Measurements from ENCODE around the gene TMEM132A. TPM values are rescaled to one million over a fixed set of nuclear protein-coding genes. Genes with fewer than 3 reads are reported as not detected.

Gene TMEM132A
- total RNA-seq, 2 donors from 2014 or later: 2.4 to 3.5 TPM

DNA sequence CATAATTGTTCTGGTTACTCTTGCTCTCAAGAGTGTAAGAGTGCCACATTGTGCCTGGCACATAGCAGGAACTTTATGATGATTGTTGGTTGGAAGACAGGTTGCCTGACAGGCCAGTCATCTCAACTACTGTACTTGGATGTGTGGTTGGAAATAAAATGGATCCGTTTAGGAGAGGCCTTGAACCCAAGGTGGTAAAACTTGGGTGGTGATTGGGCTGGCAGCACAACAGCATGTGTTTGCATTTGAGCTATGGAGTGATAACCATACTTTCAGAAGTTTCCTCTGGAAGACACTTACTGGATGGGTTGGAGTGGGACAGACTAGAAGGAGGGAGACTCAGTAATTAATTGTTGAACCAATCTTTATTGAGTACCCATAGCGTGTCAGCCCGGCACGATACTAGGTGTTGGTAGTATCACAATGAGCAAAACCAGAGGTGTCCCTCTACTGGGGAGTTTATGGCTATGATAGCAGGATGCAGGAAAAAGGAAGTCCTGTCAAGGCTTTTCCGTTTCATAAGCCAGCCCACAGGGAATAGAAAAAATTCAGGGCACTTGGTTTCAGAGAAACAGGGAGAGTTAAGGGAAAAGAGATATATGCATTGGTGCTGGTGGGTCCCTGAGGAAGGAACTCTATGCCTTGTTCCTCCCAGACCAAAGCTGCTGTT lies 13.4 kb upstream of the TMEM132A start:
- Mint-ChIP-seq H3K27ac (no peak overlapping the region), H3K9me3 (peaks cover 2 to 9% of the 10 kb centered on the region in 2 donors), H3K27me3 (ENCODE audit: low read depth) (no peaks in the 10 kb centered on the region), H3K36me3 (ENCODE audit: insufficient read depth in 2 of 2) (peaks cover 9 to 13% of the 10 kb centered on the region in 2 donors), H3K4me3 (no peak overlapping the region), H3K4me1 (ENCODE audit: low read depth) (peaks cover 68% of the 10 kb centered on the region)
- ATAC-seq (replicated peaks in 1 of 2) (no peak), DNase-seq (no peak)

DNA sequence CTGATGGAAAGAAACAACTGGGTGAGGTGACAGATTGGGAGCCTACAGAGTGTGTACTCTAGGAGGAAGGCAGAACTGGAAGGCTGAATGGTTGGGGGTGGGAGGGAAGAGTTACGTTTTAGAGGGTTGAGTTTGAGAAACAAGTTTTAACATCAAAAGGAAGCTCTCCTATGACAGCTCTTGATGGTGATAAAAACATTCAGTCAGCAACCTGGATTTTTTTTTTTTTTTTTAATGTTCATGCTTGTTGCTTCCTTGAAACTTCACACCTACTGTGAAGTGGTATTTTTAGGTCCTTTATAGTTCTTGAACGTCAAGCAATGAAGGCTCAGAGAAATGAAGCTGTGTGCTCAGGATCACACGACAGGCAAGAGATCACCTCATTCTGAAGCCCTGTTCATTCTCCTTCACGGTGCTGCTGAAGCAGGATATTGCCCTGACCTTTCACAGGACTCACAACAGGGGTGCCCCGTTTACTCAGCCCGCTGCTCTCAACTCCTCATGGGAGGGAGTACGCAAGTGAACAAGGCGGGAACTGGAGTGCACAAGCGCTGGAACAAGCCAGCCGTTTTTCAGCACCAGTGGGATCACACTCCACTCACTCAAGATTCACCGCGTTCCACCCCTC lies 11.9 kb upstream of the TMEM132A start:
- Mint-ChIP-seq H3K27ac (peak overlapping the region; percentile 8), H3K4me3 (peak overlapping the region; percentile 38 to 96), H3K9me3 (peaks cover 2 to 9% of the 10 kb centered on the region in 2 donors), H3K4me1 (ENCODE audit: low read depth) (peaks cover 75% of the 10 kb centered on the region), H3K36me3 (ENCODE audit: insufficient read depth in 2 of 2) (peaks cover 8 to 16% of the 10 kb centered on the region in 2 donors), H3K27me3 (ENCODE audit: low read depth) (no peaks in the 10 kb centered on the region)
- no peak for ATAC-seq (replicated peaks in 1 of 2)
- peak; percentile 32 to 33 for DNase-seq

DNA sequence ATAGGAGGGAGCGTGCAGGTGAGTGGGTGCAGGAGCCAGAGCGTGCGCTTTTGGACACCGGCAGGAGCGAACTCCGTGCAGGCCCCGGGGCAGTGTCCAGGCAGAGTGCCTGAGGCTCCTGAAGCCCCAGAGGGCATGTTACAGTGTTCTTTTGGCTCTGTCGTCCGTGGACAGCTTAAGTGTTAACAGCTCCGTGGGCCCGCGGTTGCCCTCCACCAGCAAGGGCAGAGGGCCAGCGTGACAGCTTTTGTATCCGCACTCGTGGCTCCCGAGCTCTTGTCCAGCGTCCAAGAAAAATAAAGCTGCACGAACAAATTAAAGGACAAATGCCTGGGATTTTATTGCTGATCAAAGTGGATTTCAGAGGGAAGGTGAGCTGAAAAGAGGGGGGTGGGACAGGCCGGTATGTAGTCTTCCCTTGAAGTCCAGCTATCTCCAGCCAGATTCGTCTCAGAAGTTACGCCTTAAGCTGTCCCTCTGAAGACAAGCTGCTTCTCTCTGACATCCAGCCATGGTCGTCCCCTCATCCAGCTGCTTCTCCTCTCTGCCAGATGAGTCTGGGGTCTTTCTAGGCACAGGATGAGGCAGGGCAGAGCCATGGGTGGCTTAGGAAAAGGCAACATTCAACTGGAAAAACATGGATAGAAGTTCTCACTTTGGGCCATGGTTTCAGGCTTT lies 11.3 kb upstream of the TMEM132A start:
- no peak for ATAC-seq (replicated peaks in 1 of 2)
- Mint-ChIP-seq H3K4me3 (peak overlapping the region; percentile 96), H3K9me3 (peaks cover 2 to 9% of the 10 kb centered on the region in 2 donors), H3K4me1 (ENCODE audit: low read depth) (peaks cover 73% of the 10 kb centered on the region), H3K27ac (peak overlapping the region; percentile 77), H3K27me3 (ENCODE audit: low read depth) (no peaks in the 10 kb centered on the region), H3K36me3 (ENCODE audit: insufficient read depth in 2 of 2) (peaks cover 8 to 16% of the 10 kb centered on the region in 2 donors)
- peak in 1 of 2 donors; percentile 4 for DNase-seq

- H3K4me3 Mint-ChIP-seq: peak within 1 kb of the TSS; percentile 96
- peak within 1 kb of the TSS; percentile 89 for H3K27ac Mint-ChIP-seq
- H3K4me1 Mint-ChIP-seq (ENCODE audit: low read depth): peaks cover 83% of the 10 kb centered on the region
- no peaks in the 10 kb centered on the region for H3K27me3 Mint-ChIP-seq (ENCODE audit: low read depth)
- H3K9me3 Mint-ChIP-seq: peaks cover 2 to 7% of the 10 kb centered on the region in 2 donors
- peaks cover 8 to 16% of the 10 kb centered on the region in 2 donors for H3K36me3 Mint-ChIP-seq (ENCODE audit: insufficient read depth in 2 of 2)
- ATAC-seq (replicated peaks in 1 of 2) (peak; percentile 73 to 77), DNase-seq (peak; percentile 88 to 92)
Observed at GRCh38 chr11:60913793-60914632, 10.2 kb upstream of the TMEM132A start, which contains the start of gene TMEM109. TMEM109 (plus strand) TSS chr11:60914158; CDS start chr11:60919694, 5,536 bp downstream.

DNA sequence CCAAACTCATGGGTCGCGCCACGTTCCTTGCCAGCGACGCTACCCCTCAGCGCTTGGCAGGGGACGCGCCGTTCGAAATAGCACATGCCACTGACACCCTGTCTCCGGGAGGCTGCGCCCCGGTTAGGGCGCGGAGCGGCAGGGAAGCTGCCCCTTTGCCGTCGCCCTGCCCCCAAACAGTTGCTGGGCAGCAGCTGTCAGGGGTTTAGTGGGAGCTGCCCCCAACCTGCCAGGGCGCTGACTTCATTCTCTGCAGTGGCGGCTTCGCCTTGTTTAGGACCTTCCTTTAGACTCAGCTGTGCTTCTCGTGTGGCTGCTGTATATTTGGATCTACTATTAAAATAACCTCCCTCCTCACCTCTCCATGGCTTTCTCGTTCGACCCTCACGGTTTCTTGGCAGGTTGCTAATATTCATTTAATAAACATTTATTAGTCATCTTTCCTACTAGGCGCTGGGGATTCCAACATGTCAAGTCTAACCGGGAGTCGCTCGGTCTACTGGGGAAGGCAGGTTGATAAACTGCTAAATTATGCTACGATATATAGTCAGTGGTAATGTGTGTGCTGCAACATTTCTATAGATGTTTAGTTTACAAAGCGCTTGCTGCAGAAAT lies 9.5 kb upstream of the TMEM132A start:
- H3K4me1 Mint-ChIP-seq (ENCODE audit: low read depth): peaks cover 86% of the 10 kb centered on the region
- H3K4me3 Mint-ChIP-seq: peak overlapping the region; percentile 96
- ATAC-seq (replicated peaks in 1 of 2): peak; percentile 27 to 31
- H3K9me3 Mint-ChIP-seq: peaks cover 0 to 1% of the 10 kb centered on the region in 2 donors
- peak overlapping the region; percentile 89 for H3K27ac Mint-ChIP-seq
- DNase-seq: peak; percentile 39 to 52
- no peaks in the 10 kb centered on the region for H3K27me3 Mint-ChIP-seq (ENCODE audit: low read depth)
- peaks cover 7 to 10% of the 10 kb centered on the region in 2 donors for H3K36me3 Mint-ChIP-seq (ENCODE audit: insufficient read depth in 2 of 2)

DNA sequence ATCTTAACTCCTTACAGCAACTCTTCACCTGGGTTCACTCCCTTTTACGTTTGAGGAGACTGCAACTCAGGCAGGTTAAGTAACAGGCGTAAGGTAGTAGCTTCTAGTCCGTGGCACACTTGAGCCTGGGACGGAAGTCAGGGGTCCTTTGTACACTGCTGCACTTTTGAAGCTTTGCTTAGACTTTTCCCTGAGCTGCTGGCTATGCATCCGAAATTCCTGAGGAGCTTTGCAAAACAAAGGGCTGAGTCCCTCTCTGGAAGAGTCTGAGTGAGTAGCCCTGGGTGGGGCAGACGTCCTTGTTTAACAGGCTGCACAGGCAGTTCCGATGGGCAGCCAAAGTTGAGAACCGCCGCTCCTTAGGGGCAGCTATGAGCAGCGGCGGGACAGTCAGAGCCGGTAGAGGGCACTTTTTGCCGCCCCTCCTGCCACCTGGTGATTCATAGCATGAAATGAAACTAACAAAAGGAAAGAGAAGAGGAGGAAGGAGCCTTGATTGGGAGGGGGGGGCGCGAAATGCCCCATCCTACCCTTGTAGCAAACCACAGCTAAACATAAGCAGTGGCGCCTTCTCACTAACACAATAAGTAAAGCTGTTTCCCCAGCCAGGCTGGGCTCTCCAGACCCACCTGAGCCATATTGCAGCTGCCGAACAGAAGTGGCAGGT lies 8.9 kb upstream of the TMEM132A start:
- peak overlapping the region; percentile 96 for H3K4me3 Mint-ChIP-seq
- H3K4me1 Mint-ChIP-seq (ENCODE audit: low read depth): peaks cover 80% of the 10 kb centered on the region
- peak; percentile 67 to 71 for ATAC-seq (replicated peaks in 1 of 2)
- H3K27ac Mint-ChIP-seq: peak overlapping the region; percentile 89
- DNase-seq: peak; percentile 80
- no peaks in the 10 kb centered on the region for H3K27me3 Mint-ChIP-seq (ENCODE audit: low read depth)
- peaks cover 7 to 14% of the 10 kb centered on the region in 2 donors for H3K36me3 Mint-ChIP-seq (ENCODE audit: insufficient read depth in 2 of 2)
- H3K9me3 Mint-ChIP-seq: no peaks in the 10 kb centered on the region

DNA sequence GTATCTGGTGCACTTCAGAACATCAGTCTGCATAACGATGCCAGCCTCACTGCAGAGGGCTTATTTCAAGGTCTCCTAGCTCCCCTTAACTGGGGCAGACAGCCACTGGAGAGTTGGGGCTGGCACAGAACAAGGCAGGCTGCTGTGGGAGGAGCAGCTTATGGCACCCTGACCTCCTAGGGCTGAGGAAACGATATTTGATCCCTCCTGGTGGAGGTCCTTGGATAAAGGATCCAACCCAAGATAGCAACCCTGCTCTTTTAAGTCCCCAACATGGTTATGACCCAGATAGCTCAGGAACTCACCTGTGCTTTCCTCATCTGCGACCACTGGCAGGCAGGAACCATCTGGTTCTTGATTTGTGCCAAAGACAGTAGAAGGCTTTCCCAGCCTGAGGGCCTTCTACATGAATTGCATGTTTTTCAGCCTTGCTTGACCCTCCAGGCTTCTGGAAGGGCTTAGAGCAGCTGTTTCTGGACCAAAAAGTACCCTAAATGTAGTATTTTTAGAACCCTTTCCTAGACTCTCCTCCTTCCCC lies 7.5 kb upstream of the TMEM132A start:
- H3K27ac Mint-ChIP-seq: no peak overlapping the region
- H3K9me3 Mint-ChIP-seq: no peaks in the 10 kb centered on the region
- peaks cover 66% of the 10 kb centered on the region for H3K4me1 Mint-ChIP-seq (ENCODE audit: low read depth)
- no peaks in the 10 kb centered on the region for H3K27me3 Mint-ChIP-seq (ENCODE audit: low read depth)
- peaks cover 10 to 13% of the 10 kb centered on the region in 2 donors for H3K36me3 Mint-ChIP-seq (ENCODE audit: insufficient read depth in 2 of 2)
- H3K4me3 Mint-ChIP-seq: peak overlapping the region in 1 of 2 donors; percentile 52
- ATAC-seq (replicated peaks in 1 of 2): no peak
- DNase-seq: no peak

- Mint-ChIP-seq H3K4me1 (ENCODE audit: low read depth) (peaks cover 61% of the 10 kb centered on the region), H3K27ac (no peak overlapping the region), H3K36me3 (ENCODE audit: insufficient read depth in 2 of 2) (peaks cover 10 to 14% of the 10 kb centered on the region in 2 donors), H3K9me3 (no peaks in the 10 kb centered on the region), H3K4me3 (peak overlapping the region; percentile 13 to 52), H3K27me3 (ENCODE audit: low read depth) (no peaks in the 10 kb centered on the region)
- DNase-seq (no peak), ATAC-seq (replicated peaks in 1 of 2) (no peak)
Observed at GRCh38 chr11:60917267-60917666, 7.0 kb upstream of the TMEM132A start.

DNA sequence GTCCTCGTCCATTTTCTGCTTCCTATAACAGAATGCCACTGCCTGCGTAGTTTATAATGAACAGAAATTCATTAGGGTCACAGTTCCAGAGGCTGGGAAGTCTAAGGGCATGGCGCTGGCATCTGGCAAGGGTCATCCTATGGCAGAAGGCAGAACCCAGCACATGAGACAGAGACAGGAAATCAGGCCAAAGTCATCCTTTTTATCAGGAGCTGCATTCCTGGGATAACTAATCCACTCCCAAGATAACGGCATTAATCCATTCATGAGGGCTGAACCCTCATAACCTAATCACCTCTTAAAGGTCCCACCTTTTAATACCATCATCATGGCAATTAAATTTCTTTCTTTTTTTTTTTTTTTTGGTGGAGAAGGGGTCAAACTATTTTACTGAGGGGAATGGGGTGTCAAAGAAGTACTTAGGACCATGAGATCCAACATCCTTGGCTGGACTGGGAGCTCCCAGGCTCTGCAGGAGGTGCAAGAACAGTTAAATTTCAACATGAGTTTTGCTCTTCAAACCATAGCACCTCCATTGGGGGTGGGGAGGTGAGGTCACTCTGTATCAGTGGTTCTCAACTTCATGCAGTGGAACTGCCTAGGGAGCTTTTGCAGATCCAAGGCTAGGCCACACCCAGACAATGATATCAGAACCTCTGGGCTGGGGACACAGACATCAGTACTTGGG lies 5.9 kb upstream of the TMEM132A start:
- Mint-ChIP-seq H3K36me3 (ENCODE audit: insufficient read depth in 2 of 2) (peaks cover 13 to 17% of the 10 kb centered on the region in 2 donors), H3K27ac (no peak overlapping the region), H3K9me3 (no peaks in the 10 kb centered on the region), H3K27me3 (ENCODE audit: low read depth) (no peaks in the 10 kb centered on the region), H3K4me3 (no peak overlapping the region), H3K4me1 (ENCODE audit: low read depth) (peaks cover 50% of the 10 kb centered on the region)
- DNase-seq (no peak), ATAC-seq (replicated peaks in 1 of 2) (no peak)

DNA sequence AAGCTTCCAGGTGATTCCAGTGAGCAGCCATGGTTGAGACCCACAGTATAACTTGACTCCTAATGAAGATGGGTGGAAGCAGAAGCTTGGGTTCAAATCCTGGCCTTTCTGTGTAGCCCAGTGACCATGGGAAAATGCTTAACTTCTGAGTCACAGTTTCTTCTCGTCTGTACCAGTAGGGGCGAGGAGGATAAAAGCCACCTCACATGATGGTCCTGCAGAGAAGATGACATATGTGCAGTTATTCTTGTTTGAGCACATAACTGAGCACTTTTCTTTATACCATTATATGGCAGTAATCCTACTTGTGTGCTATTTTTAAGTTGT lies 5.4 kb upstream of the TMEM132A start:
- no peak overlapping the region for H3K4me3 Mint-ChIP-seq
- ATAC-seq (replicated peaks in 1 of 2) (no peak), DNase-seq (no peak)
- peaks cover 47% of the 10 kb centered on the region for H3K4me1 Mint-ChIP-seq (ENCODE audit: low read depth)
- H3K27ac Mint-ChIP-seq: no peak overlapping the region
- peaks cover 13 to 17% of the 10 kb centered on the region in 2 donors for H3K36me3 Mint-ChIP-seq (ENCODE audit: insufficient read depth in 2 of 2)
- no peaks in the 10 kb centered on the region for H3K9me3 Mint-ChIP-seq
- H3K27me3 Mint-ChIP-seq (ENCODE audit: low read depth): no peaks in the 10 kb centered on the region

DNA sequence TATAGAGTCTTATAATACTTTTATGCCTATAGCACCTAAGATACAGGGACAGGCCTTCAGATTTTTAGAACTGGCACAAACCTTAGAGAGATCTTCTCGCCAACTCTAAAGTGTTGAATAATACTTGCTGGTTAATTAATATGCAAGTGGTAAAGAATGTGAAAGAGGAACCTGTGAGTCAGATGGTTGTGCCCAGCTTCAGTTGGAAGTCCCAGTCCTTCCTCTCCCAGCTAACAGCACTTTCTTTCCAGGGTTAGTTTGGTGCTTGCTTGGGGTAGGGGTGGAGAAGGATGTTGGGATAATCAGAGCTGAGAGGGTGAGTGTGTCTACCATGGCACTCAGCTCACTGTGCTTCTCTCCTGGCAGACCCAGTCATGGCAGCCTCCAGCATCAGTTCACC lies 4.9 kb upstream of the TMEM132A start:
- Mint-ChIP-seq H3K4me1 (ENCODE audit: low read depth) (peaks cover 47% of the 10 kb centered on the region), H3K36me3 (ENCODE audit: insufficient read depth in 2 of 2) (peaks cover 11 to 16% of the 10 kb centered on the region in 2 donors), H3K4me3 (no peak overlapping the region), H3K27me3 (ENCODE audit: low read depth) (no peaks in the 10 kb centered on the region), H3K9me3 (no peaks in the 10 kb centered on the region), H3K27ac (no peak overlapping the region)
- ATAC-seq (replicated peaks in 1 of 2): no peak
- DNase-seq: no peak

Measured in activated T-cell treated with anti-CD3 and anti-CD28 coated beads, Interleukin-2, amount 50 U/mL, for 72 hours (primary cell).